Ecto neural progenitor cell (in vitro differentiated cells): ENCODE measurements around the gene NEK6.
A peak's percentile ranks its signal among the peaks of the same experiment; 100 is the strongest.

Source experiments
- DNase-seq: peaks from one replicate; pipeline ENCODE4 v3.0.0-alpha.2; 2018; ENCODE audit warnings: low spot score

The NEK6 gene

GRCh38 chr9:124342776-124343485 lies 85.2 kb downstream of the NEK6 start:
- DNase-seq: peak; percentile 70

GRCh38 chr9:124343533-124344290 lies 86.0 kb downstream of the NEK6 start:
- DNase-seq: no peak

GRCh38 chr9:124344291-124345050 lies 86.7 kb downstream of the NEK6 start:
- no peak for DNase-seq

- no peak for DNase-seq
Measured at GRCh38 chr9:124345063-124345462, 87.3 kb downstream of the NEK6 start.

GRCh38 chr9:124345751-124346281 lies 88.1 kb downstream of the NEK6 start:
- DNase-seq: no peak

GRCh38 chr9:124346347-124347163 lies 88.8 kb downstream of the NEK6 start:
- DNase-seq: no peak

- DNase-seq: no peak
Measured at GRCh38 chr9:124347206-124347967, 89.6 kb downstream of the NEK6 start.

GRCh38 chr9:124347968-124348358 lies 90.2 kb downstream of the NEK6 start:
- no peak for DNase-seq

GRCh38 chr9:124348363-124348762 lies 90.6 kb downstream of the NEK6 start:
- DNase-seq: no peak

- no peak for DNase-seq
Measured at GRCh38 chr9:124348831-124349230, 91.1 kb downstream of the NEK6 start.

GRCh38 chr9:124349267-124349666 lies 91.5 kb downstream of the NEK6 start:
- DNase-seq: no peak

GRCh38 chr9:124349675-124350493 lies 92.1 kb downstream of the NEK6 start:
- no peak for DNase-seq

- DNase-seq: no peak
Measured at GRCh38 chr9:124350494-124351263, 92.9 kb downstream of the NEK6 start.

GRCh38 chr9:124351672-124352468 lies 94.1 kb downstream of the NEK6 start:
- DNase-seq: no peak

- DNase-seq: no peak
Measured at GRCh38 chr9:124352616-124353015, 94.9 kb downstream of the NEK6 start.

GRCh38 chr9:124353166-124353768 lies 95.5 kb downstream of the NEK6 start:
- DNase-seq: no peak

GRCh38 chr9:124353811-124354274 lies 96.1 kb downstream of the NEK6 start:
- no peak for DNase-seq
